ENCODE data around the gene PRKAR1A.
"Not testable (repeated sequence)": the region's sequence is repeated elsewhere in the genome, so short reads cannot be mapped to it uniquely, and the experiment has no call there.

Gene PRKAR1A

GRCh38 chr17:68512247-68512959 is at the start of gene PRKAR1A:
Gene PRKAR1A, plus strand, starts transcription at chr17:68512430. Its CDS starts 2,970 bp downstream, at chr17:68515400.
- DNase-seq = peak; percentile 94 to 96

- DNase-seq = no peak
Observed at GRCh38 chr17:68463211-68464019, 48.8 kb upstream of the PRKAR1A start.

- no peak for DNase-seq
Observed at GRCh38 chr17:68468334-68468733, 43.9 kb upstream of the PRKAR1A start.

GRCh38 chr17:68468788-68469187 is 43.4 kb upstream of the PRKAR1A start:
- no peak for DNase-seq

GRCh38 chr17:68470961-68471360 is 41.3 kb upstream of the PRKAR1A start:
- DNase-seq = no peak

GRCh38 chr17:68480885-68481284 is 31.3 kb upstream of the PRKAR1A start:
- no peak for DNase-seq

- DNase-seq = no peak
Observed at GRCh38 chr17:68482576-68483041, 29.6 kb upstream of the PRKAR1A start.

GRCh38 chr17:68484458-68484857 is 27.8 kb upstream of the PRKAR1A start:
- no peak for DNase-seq

GRCh38 chr17:68489919-68490318 is 22.3 kb upstream of the PRKAR1A start:
- no peak for DNase-seq

- DNase-seq = peak in 1 of 2 donors; percentile 56
Observed at GRCh38 chr17:68491381-68492231, 20.6 kb upstream of the PRKAR1A start.

GRCh38 chr17:68492394-68493054 is 19.7 kb upstream of the PRKAR1A start:
- not testable (repeated sequence) for DNase-seq

GRCh38 chr17:68495081-68495480 is 17.1 kb upstream of the PRKAR1A start:
- DNase-seq = no peak

GRCh38 chr17:68497885-68498319 is 14.3 kb upstream of the PRKAR1A start:
- DNase-seq = peak in 1 of 2 donors; percentile 64

GRCh38 chr17:68498479-68499326 is 13.5 kb upstream of the PRKAR1A start:
- no peak for DNase-seq

GRCh38 chr17:68499587-68499986 is 12.6 kb upstream of the PRKAR1A start:
- no peak for DNase-seq

- DNase-seq = no peak
Observed at GRCh38 chr17:68501074-68501473, 11.2 kb upstream of the PRKAR1A start.

GRCh38 chr17:68505951-68506350 is 6.3 kb upstream of the PRKAR1A start:
- DNase-seq = no peak

- no peak for DNase-seq
Observed at GRCh38 chr17:68507576-68507975, 4.7 kb upstream of the PRKAR1A start.

GRCh38 chr17:68509141-68510057 is 2.8 kb upstream of the PRKAR1A start:
- DNase-seq = peak in 1 of 2 donors; percentile 39

GRCh38 chr17:68511254-68511670 is 968 bp upstream of the PRKAR1A start:
- no peak for DNase-seq
